Lung (tissue), 12 donors: ENCODE data around the gene DUS3L. TPM values are rescaled to one million over a fixed set of nuclear protein-coding genes. Genes with fewer than 3 reads are reported as not detected.
"Not testable (repeated sequence)": the region's sequence is repeated elsewhere in the genome, so short reads cannot be mapped to it uniquely, and the experiment has no call there.

Experiments used
- ATAC-seq: fragments of 200-7000 bp; cut with Tn5 transposase; one replicate; pipeline ENCODE4 v1.9.1; 2020; ENCODE audit warnings: moderate number of reproducible peaks; ENCODE audit not compliant: insufficient read depth, low FRiP score
- DNase-seq, 3 donors: peaks; one replicate each; pipeline ENCODE4 v3.0.0-alpha.2; 2013 to 2017
- H3K27ac ChIP-seq, 2 donors: one replicate each; pipeline ENCODE4 v1.5.1; 2013; ENCODE audit warnings: mild to moderate bottlenecking in 2 of 2, moderate library complexity in 2 of 2, control low read depth in 1 of 2, inconsistent platforms in 1 of 2, low read depth in 1 of 2, low read length in 1 of 2
- H3K27me3 ChIP-seq, 3 donors: one replicate each; pipeline ENCODE4 v1.5.1; 2013; ENCODE audit warnings: low read length in 2 of 3; ENCODE audit not compliant: control insufficient read depth in 3 of 3, insufficient read depth in 3 of 3
- H3K36me3 ChIP-seq, 4 donors: one replicate each; pipeline ENCODE4 v1.5.1; 2013; ENCODE audit warnings: low read length in 4 of 4, mild to moderate bottlenecking in 1 of 4, moderate library complexity in 1 of 4; ENCODE audit not compliant: control insufficient read depth in 4 of 4, insufficient read depth in 4 of 4
- H3K4me1 ChIP-seq, 5 donors: one replicate each; pipeline ENCODE4 v1.5.1; 2013; ENCODE audit warnings: low read length in 5 of 5, mild to moderate bottlenecking in 2 of 5, moderate library complexity in 1 of 5; ENCODE audit not compliant: control insufficient read depth in 5 of 5, insufficient read depth in 5 of 5
- H3K4me3 ChIP-seq: one replicate; pipeline ENCODE4 v1.5.1; 2013; ENCODE audit warnings: mild to moderate bottlenecking, control low read depth, moderate library complexity
- H3K9ac ChIP-seq, 2 donors: one replicate each; pipeline ENCODE4 v1.5.1; 2013; ENCODE audit warnings: low read length in 2 of 2, control low read depth in 1 of 2; ENCODE audit not compliant: insufficient read depth in 1 of 2
- H3K9me3 ChIP-seq, 4 donors: one replicate each; pipeline ENCODE4 v1.5.1; 2013; ENCODE audit warnings: low read length in 3 of 4, mild to moderate bottlenecking in 1 of 4, moderate library complexity in 1 of 4; ENCODE audit not compliant: control insufficient read depth in 4 of 4, insufficient read depth in 3 of 4
- CTCF ChIP-seq: IDR thresholded peaks from 2 replicates; pipeline ENCODE4 v1.5.1; 2012; ENCODE audit warnings: mild to moderate bottlenecking; ENCODE audit errors: control extremely low read depth, extremely low read depth
- WGBS, 2 donors: extraction: QIAGEN DNeasy Blood & Tissue Kit; methylation state at CpG; one replicate each; pipeline ENCODE4 v1.1.7; 2013; 5-methylcytosine and 5-hydroxymethylcytosine counted together
- polyA plus RNA-seq, 2 donors: library from polyadenylated mRNA; stranded (reverse); fragments of 200-250 nt; gene quantifications; one replicate each; pipeline ENCODE4 v1.2.1, GENCODE V29; 2013
- total RNA-seq, 2 donors: library from RNA; depleted of rRNA in 1 of 2; stranded (reverse); fragments of >200 nt in 1 of 2; gene quantifications; one replicate each; pipeline ENCODE4 v1.2.1, GENCODE V29; 2014 to 2021
- donor health status: control.
- donor health status: control.
- donor health status: Bipolar disorder and iron deficiency.
- donor health status: healthy.
- donor health status: DM: yes; HTN: yes; CAD: no.

The DUS3L gene
- total and polyA plus RNA-seq, 4 donors: 18.5 to 47.0 (median 36.7) TPM

- peaks cover 13 to 70% (median 17%) of the 10 kb centered on the region in 4 donors for H3K36me3 ChIP-seq
- 93% methylated on average over 15 of the region's 15 CpGs for WGBS, 2 donors
Measured at GRCh38 chr19:5784581-5785147, 6.3 kb downstream of the DUS3L start, which contains the start of gene PRR22. Gene PRR22 (minus strand): TSS chr19:5784746. CDS start chr19:5784660, 86 bp downstream.

GRCh38 chr19:5782945-5783919 lies 7.7 kb downstream of the DUS3L start:
- Histone ChIP-seq H3K9ac (no peak overlapping the region), H3K9me3 (peaks cover 0 to 2% (median 0%) of the 10 kb centered on the region in 4 donors), H3K4me3 (no peak overlapping the region), H3K36me3 (peaks cover 6 to 57% (median 14%) of the 10 kb centered on the region in 4 donors), H3K4me1 (no peaks in the 10 kb centered on the region), H3K27ac (no peak overlapping the region), H3K27me3 (no peaks in the 10 kb centered on the region)
- ATAC-seq (no peak), DNase-seq (no peak)
- 84 to 89% methylated on average over 48 of the region's 48 CpGs for WGBS, 2 donors
- TF ChIP-seq CTCF: no peak

More at GRCh38 chr19:5784581-5785147, 6.3 kb downstream of the DUS3L start, which contains the start of gene PRR22:
- H3K4me1 ChIP-seq: no peaks in the 10 kb centered on the region
- peaks cover 0 to 2% (median 0%) of the 10 kb centered on the region in 4 donors for H3K9me3 ChIP-seq
- no peak for ATAC-seq
- no peak within 1 kb of the TSS for H3K4me3 ChIP-seq
- TF ChIP-seq CTCF: no peak
- no peak within 1 kb of the TSS for H3K9ac ChIP-seq
- no peaks in the 10 kb centered on the region for H3K27me3 ChIP-seq
- DNase-seq: no peak
- no peak within 1 kb of the TSS for H3K27ac ChIP-seq

DNA sequence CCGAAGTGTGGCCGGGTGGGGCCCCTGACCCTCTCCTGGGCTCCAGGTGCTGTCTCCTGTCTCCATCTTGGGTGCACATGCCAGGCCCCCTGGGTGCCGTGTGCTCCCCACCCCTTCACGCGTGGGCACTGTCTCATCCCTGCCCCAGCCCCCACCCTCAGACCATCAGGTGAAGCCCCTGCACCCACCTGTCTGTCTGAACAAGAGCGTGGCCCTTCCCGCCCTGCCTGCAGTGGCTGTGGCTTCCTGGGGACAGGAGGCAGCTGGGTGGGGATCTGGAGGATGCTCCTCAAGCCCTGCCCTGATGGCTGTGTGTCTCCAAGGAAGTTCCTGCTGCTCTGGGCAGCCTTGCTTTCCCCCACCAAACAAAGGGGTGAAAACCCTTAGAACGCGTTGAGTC lies 8.6 kb downstream of the DUS3L start:
- H3K27me3 ChIP-seq: no peaks in the 10 kb centered on the region
- peaks cover 2 to 48% (median 10%) of the 10 kb centered on the region in 4 donors for H3K36me3 ChIP-seq
- H3K9me3 ChIP-seq: peaks cover 0 to 2% (median 0%) of the 10 kb centered on the region in 4 donors
- no peaks in the 10 kb centered on the region for H3K4me1 ChIP-seq
- no peak for DNase-seq
- no peak overlapping the region for H3K4me3 ChIP-seq
- ATAC-seq: no peak
- 87 to 91% methylated on average over 9 of the region's 9 CpGs for WGBS, 2 donors
- no peak overlapping the region for H3K9ac ChIP-seq
- no peak overlapping the region for H3K27ac ChIP-seq
- no peak for TF ChIP-seq CTCF

- H3K27me3 ChIP-seq, H3K9me3 ChIP-seq, H3K9ac ChIP-seq, ATAC-seq, H3K4me3 ChIP-seq, H3K4me1 ChIP-seq, DNase-seq, H3K27ac ChIP-seq: not testable (repeated sequence)
- H3K36me3 ChIP-seq: peaks cover 0 to 34% (median 3%) of the 10 kb centered on the region in 4 donors
- WGBS, 2 donors: 86 to 88% methylated on average over 11 of the region's 11 CpGs
Measured at GRCh38 chr19:5780916-5781315, 10.0 kb downstream of the DUS3L start.
